GM21528 (cell line): ENCODE measurements around the gene C2orf74.
"Not testable (repeated sequence)": the region's sequence is repeated elsewhere in the genome, so short reads cannot be mapped to it uniquely, and the experiment has no call there.

ENCODE experiments used
- ATAC-seq: cut with Tn5 transposase; IDR thresholded peaks from one replicate; pipeline ENCODE4 v1.9.1; 2021; ENCODE audit warnings: mild to moderate bottlenecking, moderate library complexity; ENCODE audit not compliant: unreplicated experiment, low FRiP score

The C2orf74 gene

DNA sequence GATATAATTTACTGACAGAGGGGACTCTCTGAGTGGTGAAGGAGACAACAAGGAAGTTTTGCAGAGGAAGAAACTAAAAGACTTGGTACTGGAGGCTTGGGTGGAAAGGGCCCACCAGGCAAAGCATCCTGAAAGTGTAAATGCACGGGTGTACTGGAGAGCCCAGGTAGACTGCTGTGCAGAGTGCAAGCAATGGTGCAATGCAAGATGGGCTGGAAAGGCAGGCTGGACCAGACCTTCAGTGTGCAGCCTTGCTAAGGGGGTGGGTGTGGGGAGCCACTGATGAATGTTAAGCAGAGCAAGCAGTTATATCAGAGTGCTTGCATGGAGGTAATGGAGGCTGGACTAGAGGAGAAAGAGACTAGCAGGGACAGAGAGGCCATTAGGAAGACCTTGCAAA, 10.7 kb downstream of the C2orf74 start:
- no peak for ATAC-seq

GRCh38 chr2:61173116-61173515, 11.1 kb downstream of the C2orf74 start:
- no peak for ATAC-seq

DNA sequence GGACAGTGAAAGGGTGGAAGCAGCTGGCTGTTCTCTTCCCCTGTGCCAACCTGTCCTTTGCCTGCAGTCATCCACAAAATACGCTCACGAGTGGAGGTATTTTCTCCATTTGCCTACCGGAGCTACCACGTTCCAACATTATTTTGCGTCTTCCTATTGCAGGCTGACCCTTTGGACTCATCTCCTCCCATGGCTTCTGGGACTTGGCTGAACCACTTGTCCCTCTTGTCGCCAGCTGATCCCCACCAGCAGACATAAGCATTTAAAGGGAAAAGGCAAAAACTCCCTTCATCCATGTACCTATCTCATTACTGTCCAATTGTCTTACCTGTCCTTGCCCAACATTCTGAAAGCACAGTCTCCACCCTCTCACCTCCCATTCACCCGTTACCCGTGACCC, 13.0 kb downstream of the C2orf74 start:
- no peak for ATAC-seq

DNA sequence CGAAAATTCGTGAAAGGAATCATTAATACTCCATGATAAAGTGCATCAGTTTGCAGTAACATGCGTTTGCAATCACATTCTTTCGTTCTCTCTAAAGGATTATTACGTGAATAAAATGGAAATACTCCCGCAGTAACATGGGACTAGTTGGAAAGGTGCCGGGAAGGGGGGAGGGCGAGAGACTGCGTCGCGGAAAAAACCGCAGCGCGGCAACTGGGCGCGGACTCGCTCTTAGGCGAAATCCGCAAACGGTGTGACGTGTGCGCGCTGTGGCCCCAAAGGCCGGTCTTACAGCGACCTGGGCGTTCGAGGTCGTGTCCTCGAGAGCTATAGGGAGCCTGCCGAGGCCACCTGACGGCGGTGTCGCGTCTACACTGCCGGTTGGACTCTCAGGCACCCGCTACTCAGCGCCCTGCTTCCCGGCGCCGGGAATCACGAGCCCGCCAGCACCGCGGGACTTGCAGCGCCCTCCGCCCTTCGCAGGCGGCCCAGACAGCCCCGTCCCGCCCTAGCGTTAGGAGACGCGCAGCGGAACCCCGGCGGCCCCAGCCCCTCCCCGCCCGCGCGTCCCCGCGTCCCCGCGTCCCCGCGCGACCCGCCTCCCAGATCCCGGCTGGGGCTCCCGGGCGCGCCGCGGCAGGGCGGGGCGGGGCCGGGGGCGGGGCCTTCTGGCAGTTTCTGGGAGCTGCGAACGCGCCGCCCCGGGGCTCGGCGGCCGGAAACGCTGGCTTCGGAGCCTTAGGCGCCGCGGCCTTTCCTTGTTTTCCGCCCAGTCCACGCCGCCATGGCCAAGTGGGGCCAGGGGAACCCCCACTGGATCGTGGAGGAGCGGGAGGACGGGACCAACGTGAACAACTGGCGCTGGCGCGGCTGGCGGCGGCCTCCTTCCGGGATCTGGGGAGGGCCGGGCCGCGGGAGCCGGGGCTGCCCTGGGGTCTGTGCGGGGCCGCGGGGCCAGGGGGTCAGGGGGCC, 15.1 kb downstream of the C2orf74 start:
- ATAC-seq, result peak; percentile 80

GRCh38 chr2:61177727-61178549, 15.9 kb downstream of the C2orf74 start:
- peak; percentile 29 for ATAC-seq

DNA sequence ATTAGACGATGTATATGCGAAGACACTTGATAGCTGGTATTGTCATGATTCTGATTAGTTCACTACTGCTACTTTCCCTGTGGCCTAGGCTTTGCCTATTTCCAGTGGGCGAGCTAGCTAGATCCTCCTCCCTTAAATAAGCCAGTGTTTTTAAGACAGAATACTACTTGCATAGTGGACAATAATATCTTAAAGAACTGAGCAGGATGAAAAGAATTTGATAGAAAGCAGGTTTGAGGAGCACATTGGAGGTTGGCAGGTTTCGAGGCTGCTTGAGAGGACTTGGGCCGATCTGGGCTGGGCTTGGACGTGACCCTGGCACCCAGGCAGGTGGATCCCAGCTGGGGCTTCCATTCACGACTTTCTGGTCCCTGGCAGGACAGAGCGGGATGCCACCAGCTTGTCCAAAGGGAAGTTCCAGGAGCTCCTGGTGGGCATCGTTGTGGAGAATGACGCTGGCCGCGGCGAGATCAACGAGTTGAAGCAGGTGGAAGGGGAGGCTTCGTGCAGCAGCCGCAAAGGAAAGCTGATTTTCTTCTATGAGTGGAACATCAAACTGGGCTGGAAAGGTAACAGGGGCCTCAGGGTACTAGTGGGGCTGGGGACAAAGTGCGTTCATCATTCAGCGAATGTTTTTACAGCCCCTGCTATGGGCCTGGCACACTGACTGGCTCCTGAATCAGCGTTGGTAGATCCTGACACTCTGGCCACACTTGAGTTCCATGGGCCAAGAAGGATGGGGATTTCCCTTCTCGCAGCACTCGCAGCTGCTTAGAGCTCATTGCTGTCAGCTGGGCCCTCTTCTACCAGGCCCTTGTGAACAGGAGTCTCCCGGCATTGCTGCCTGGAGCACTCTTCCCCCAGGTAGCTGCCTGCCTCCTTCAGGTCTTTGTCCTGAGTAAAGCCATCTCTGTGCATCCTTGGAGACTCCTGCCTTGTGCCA, 16.9 kb downstream of the C2orf74 start:
- no peak for ATAC-seq

DNA sequence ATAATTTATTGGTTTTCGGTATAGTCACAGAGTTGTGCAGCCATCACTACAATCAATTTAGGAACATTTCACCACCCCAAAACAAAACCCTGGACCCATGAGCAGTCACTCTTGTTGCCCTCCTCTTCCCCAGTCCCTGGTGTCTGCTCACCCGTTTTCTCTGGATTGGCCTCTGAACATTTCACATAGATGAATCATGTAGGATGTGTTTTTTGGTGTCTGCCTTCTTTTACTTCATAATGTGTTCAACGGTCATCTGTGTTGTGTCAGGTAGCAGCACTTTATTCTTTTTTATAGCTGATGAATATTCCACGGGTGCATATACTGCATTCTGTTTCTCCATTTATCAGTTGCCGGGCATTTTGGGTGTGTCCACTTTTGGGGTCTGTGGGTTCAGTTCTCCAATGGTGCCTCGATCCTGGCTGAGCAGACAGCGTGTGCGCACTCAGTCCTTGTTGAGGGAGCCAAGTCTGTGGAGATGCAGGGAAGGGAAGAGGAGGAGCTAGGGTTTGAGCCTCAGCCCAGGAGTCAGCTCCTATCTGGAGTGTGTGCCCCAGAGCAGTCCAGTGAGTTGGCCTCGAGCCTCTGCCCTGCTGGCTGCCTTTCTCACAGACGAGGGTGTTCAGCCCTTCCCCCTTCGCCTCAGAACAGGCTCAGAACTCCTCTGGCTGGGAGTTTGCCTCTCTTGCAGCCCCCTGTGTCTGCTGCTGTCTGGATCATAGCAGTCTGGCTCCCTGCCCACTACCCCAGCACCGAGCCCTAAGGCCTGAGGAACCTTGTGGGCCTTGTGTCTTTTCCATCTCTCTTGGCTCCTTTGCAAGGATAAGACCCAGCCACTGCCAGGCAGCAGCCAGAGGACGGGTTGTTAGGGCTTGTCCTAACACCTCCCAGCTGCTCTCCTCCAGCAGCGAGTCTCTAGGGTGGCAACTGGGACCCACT, 18.0 kb downstream of the C2orf74 start:
- no peak for ATAC-seq

- no peak for ATAC-seq
Observed at GRCh38 chr2:61180686-61181085, 18.7 kb downstream of the C2orf74 start.

GRCh38 chr2:61181382-61182058, 19.5 kb downstream of the C2orf74 start:
- ATAC-seq, result no peak

- no peak for ATAC-seq
Observed at GRCh38 chr2:61182059-61182383, 20.0 kb downstream of the C2orf74 start.

- ATAC-seq, result no peak
Observed at GRCh38 chr2:61183795-61184194, 21.8 kb downstream of the C2orf74 start.

DNA sequence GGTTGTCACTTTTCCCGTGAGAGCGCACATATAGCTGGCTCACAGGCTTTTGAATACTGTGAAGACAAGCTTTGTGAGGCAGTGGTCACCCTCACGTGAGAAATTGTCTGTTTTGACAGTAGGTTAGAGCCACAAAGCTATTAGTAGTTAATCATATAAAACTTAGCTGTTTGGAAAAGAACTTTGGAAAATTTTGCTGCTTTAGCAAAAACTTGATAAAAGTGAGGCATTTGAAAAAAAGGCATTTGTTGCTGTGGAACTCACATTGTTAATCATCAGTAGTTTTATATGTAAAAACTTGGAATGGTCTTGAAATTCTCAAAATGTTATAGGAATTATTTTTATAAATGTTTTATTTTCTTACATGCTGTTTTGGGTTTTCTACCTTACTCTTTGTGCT, 22.3 kb downstream of the C2orf74 start:
- no peak for ATAC-seq

DNA sequence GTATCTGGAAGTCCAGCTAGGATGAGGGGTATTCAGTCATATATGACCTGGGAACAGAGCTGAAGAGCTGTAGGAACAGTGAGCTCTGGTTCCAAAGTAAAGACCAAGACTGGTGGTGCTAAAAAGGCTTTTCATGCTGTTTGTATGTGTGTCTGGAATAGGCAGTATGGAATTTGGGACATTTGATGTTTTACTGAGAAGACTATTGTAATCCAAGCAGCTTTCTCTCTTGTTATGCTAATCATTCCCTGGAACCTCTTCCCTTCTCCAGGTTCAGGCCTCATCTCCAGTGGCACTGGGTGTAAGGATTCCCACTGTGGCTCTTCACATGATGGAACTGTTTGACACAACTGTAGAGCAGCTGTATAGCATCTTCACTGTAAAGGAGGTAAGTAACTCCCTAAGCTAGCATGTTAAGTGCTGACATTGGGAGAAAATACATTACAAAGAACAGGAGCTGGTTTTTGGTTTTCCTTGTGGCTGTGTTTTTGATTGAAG, 23.3 kb downstream of the C2orf74 start:
- no peak for ATAC-seq

GRCh38 chr2:61187085-61187484, 25.1 kb downstream of the C2orf74 start:
- ATAC-seq, result no peak

DNA sequence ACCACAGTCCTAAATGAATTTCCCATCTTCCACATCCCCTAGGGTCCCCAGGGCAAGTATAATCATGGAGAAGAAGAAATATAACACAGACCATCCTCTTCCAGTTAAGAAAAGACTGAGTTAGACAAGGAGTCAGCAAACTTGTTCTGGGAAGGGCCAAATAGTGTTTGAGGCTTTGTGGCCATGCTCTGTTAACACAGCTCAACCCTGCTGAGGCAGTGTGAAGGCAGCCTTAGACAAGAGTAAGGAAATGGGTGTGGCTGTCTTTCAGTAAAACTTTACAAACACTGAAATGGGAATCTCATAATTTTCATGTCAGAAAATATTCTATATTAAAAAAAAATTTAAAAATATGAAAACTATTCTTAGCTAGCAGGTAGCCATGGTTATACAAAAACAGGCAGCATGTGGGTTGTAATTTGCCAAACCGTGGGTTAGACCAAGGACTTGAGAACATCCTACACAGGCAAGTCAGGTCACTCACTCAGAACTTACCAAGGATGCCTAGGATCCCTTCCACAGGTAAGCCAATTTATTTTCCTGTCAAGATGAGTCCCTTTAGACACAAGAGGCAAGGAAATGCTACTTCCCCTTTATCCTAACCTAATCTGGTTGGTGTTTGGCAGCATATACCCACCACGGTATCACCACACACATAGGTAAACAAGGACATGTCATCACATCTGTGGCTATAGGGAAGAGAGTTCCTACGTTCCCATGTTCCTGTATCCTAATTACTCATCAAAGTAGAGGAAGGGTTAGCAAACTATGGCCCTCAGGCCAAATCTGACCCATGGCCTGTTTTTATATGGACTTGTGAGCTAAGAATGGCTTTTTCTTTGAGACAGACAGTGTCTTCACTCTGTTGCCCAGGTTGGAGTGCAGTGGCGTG, 31.9 kb downstream of the C2orf74 start:
- no peak for ATAC-seq

- not testable (repeated sequence) for ATAC-seq
Observed at GRCh38 chr2:61194646-61195045, 32.7 kb downstream of the C2orf74 start.

DNA sequence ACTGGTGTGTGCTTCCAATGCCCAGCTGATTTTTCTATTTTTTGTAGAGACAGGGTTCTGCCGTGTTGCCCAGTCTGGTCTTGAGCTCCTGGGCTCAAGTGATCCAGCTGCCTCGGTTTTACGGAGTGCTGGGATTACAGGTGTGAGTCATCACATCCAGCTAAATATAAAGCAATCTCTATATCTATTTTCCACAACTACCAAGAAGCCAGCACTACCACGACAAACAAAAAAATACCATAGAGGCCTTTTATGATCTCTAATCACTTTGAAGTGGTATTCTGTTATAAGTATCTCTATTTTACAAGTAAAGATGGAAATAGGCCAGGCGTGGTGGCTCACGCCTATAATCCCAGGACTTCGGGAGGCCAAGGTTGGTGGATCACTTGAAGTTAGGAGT, 34.7 kb downstream of the C2orf74 start:
- ATAC-seq, result no peak

DNA sequence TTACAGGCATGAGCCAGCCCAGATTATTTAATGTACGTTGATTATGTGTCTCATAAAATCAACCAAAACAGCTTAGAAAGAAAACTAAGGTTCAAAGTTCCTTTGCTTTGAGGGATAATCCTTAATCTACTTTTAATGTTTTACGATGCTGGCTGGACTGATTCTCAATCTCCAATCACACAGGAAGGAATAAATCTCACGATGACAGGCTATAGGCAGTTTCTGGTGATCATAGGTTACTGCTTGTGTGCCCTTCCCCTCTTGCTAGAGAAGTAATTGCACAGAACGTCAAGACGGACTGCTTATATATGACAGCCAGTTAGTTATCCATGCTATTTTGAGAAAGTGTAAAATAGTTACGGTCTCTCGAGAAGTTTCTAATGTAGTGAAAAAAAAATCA, 43.1 kb downstream of the C2orf74 start:
- no peak for ATAC-seq
